Smooth muscle cell (in vitro differentiated cells): ENCODE measurements around the gene F2RL3. TPM values are rescaled to one million over a fixed set of nuclear protein-coding genes. Genes with fewer than 3 reads are reported as not detected.

Experiments used
- DNase-seq: peaks from one replicate; lab custom pipeline; 2025; ENCODE audit not compliant: unreplicated experiment; lab: John Stamatoyannopoulos, UW
- H2AFZ ChIP-seq: fragments of 200-600 bp; sonication (generic); 2 replicates; pipeline ENCODE4 v1.6.0; 2016; ENCODE audit warnings: antibody characterized with exemption, low read depth, mild to moderate bottlenecking
- H3F3A ChIP-seq: fragments of 200-600 bp; sonication (generic); 2 replicates; pipeline ENCODE4 v1.6.0; 2017; ENCODE audit warnings: antibody characterized with exemption, low read depth
- H3K27ac ChIP-seq: fragments of 200-600 bp; sonication (generic); 2 replicates; pipeline ENCODE4 v1.5.1; 2016; ENCODE audit warnings: low read depth, mild to moderate bottlenecking
- H3K27me3 ChIP-seq: fragments of 200-600 bp; sonication (generic); 2 replicates; pipeline ENCODE4 v1.6.1; 2016; ENCODE audit warnings: low read depth, mild to moderate bottlenecking
- H3K36me3 ChIP-seq: fragments of 200-600 bp; sonication (generic); 2 replicates; pipeline ENCODE4 v1.5.1; 2016; ENCODE audit warnings: low read depth
- H3K4me1 ChIP-seq: fragments of 200-600 bp; sonication (generic); 2 replicates; pipeline ENCODE4 v1.5.1; 2016; ENCODE audit warnings: low read depth
- H3K4me2 ChIP-seq: fragments of 200-600 bp; sonication (generic); 2 replicates; pipeline ENCODE4 v1.6.0; 2016; ENCODE audit warnings: mild to moderate bottlenecking
- H3K4me3 ChIP-seq: fragments of 200-600 bp; sonication (generic); 2 replicates; pipeline ENCODE4 v1.5.1; 2016; ENCODE audit warnings: mild to moderate bottlenecking
- H3K79me2 ChIP-seq: fragments of 200-600 bp; sonication (generic); 2 replicates; pipeline ENCODE4 v1.6.0; 2016; ENCODE audit warnings: low read depth, mild to moderate bottlenecking
- H3K9ac ChIP-seq: fragments of 200-600 bp; sonication (generic); 2 replicates; pipeline ENCODE4 v1.6.0; 2016; ENCODE audit warnings: low read depth
- H3K9me3 ChIP-seq: fragments of 200-600 bp; sonication (generic); replicated peaks from 2 replicates; pipeline ENCODE4 v1.5.1; 2016; ENCODE audit warnings: low read depth
- H4K20me1 ChIP-seq: fragments of 200-600 bp; sonication (generic); 2 replicates; pipeline ENCODE4 v1.6.0; 2016; ENCODE audit warnings: low read depth
- whole genome bisulfite sequencing: methylation state at CpG from one replicate; pipeline ENCODE4 v1.1.7; 2016; ENCODE audit warnings: low lambda C conversion rate; 5-methylcytosine and 5-hydroxymethylcytosine counted together
- polyA plus RNA-seq: library from polyadenylated mRNA; unstranded; fragments of >200 nt; fragmentation: Nextera tagmentation; extraction: Ambion mirVana; gene quantifications from 2 replicates; pipeline ENCODE4 v1.2.1, GENCODE V29; 2016
- total RNA-seq: library from RNA; depleted of rRNA; stranded (reverse); fragments of >200 nt; gene quantifications from 2 replicates; pipeline ENCODE4 v1.2.3, GENCODE V29; 2014
- TF ChIP-seq, protein P1 (sequence below): fragments of 200-600 bp; sonication (generic); IDR thresholded peaks from 2 replicates; pipeline ENCODE4 v1.5.1; 2017; ENCODE audit warnings: borderline replicate concordance, mild to moderate bottlenecking, antibody characterized with exemption; ENCODE audit not compliant: insufficient read depth, poor library complexity, severe bottlenecking

The F2RL3 gene
- total and polyA plus RNA-seq, 2 experiments from 2014 or later, result 0.04 to 1.2 TPM

DNA sequence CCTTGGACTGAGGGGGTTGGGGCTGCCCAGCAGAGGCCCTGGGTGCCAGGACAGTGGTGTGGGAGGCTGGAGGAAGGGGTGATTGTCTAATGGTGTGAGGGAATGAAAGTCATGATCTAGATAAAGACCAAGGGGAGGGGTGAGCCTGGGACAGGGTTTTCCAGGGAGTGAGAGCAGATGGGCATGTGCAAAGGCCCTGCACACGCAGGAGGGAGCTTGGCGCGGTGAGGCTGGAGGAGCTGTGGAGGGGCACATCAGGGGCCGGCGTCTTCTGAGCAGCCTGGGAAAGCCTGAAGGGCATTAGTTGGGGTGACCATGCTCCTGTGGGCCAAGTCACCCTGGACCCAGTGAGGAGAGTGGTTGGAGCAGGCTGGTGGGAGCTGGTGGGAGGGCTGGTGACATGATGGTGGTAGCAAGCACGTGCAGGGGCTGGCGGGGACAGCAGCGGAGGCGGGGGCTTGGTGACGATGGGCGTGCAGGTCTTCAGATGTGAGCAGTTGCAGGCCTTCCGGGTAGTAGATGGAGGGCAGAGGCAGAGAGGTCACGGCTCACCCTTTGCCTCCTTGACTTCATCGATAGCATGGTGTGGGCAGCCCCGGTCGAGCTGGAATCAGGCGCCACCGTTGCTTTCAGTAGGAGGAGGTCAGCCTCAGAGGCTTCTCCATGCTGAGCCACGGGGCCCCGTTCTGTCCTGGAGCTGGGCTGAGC, 20.2 kb upstream of the F2RL3 start:
- H2AFZ ChIP-seq, result no peak overlapping the region
- WGBS, result 95% methylated on average over 20 of the region's 20 CpGs
- H3K4me1 ChIP-seq, result no peaks in the 10 kb centered on the region
- H3F3A ChIP-seq, result no peaks in the 10 kb centered on the region
- H3K36me3 ChIP-seq, result peaks cover 5% of the 10 kb centered on the region
- TF ChIP-seq, protein P1, sequence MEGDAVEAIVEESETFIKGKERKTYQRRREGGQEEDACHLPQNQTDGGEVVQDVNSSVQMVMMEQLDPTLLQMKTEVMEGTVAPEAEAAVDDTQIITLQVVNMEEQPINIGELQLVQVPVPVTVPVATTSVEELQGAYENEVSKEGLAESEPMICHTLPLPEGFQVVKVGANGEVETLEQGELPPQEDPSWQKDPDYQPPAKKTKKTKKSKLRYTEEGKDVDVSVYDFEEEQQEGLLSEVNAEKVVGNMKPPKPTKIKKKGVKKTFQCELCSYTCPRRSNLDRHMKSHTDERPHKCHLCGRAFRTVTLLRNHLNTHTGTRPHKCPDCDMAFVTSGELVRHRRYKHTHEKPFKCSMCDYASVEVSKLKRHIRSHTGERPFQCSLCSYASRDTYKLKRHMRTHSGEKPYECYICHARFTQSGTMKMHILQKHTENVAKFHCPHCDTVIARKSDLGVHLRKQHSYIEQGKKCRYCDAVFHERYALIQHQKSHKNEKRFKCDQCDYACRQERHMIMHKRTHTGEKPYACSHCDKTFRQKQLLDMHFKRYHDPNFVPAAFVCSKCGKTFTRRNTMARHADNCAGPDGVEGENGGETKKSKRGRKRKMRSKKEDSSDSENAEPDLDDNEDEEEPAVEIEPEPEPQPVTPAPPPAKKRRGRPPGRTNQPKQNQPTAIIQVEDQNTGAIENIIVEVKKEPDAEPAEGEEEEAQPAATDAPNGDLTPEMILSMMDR, result no peak
- peaks cover 5% of the 10 kb centered on the region for H3K79me2 ChIP-seq
- no peak overlapping the region for H3K4me2 ChIP-seq
- H3K27me3 ChIP-seq, result no peaks in the 10 kb centered on the region
- no peak overlapping the region for H3K4me3 ChIP-seq
- no peak overlapping the region for H3K9ac ChIP-seq
- no peaks in the 10 kb centered on the region for H4K20me1 ChIP-seq
- no peaks in the 10 kb centered on the region for H3K9me3 ChIP-seq
- DNase-seq, result no peak
- H3K27ac ChIP-seq, result no peak overlapping the region

DNA sequence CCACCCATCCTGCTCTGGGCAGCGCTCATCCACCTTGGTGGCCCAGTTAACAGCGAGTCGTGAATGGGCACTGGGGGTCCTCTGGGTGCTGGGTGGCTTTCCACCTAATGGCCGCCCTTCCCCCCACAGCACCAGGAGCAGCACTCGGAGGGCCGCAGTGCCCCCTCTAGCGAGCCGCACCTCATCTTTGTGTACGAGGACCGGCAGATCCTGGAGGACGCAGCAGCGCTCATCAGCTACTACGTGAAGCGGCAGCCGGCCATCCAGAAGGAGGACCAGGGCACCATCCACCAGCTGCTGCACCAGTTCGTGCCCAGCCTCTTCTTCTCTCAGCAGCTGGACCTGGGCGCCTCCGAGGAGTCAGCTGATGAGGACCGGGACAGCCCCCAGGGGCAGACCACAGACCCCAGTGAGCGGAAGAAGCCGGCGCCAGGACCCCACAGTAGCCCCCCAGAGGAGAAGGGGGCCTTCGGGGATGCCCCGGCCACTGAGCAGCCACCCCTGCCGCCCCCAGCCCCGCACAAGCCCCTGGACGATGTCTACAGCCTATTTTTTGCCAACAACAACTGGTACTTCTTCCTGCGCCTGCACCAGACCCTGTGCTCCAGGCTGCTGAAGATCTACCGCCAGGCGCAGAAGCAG, 19.3 kb upstream of the F2RL3 start:
- no peaks in the 10 kb centered on the region for H3K27me3 ChIP-seq
- no peak overlapping the region for H3K4me2 ChIP-seq
- no peak overlapping the region for H3K27ac ChIP-seq
- H3K9ac ChIP-seq, result no peak overlapping the region
- over 99% methylated on average over 30 of the region's 30 CpGs for WGBS
- TF ChIP-seq, protein P1, result no peak
- no peaks in the 10 kb centered on the region for H3K9me3 ChIP-seq
- no peak for DNase-seq
- H2AFZ ChIP-seq, result no peak overlapping the region
- no peak overlapping the region for H3K4me3 ChIP-seq
- H3K36me3 ChIP-seq, result peaks cover 5% of the 10 kb centered on the region
- no peaks in the 10 kb centered on the region for H3F3A ChIP-seq
- peaks cover 1% of the 10 kb centered on the region for H4K20me1 ChIP-seq
- no peaks in the 10 kb centered on the region for H3K4me1 ChIP-seq
- H3K79me2 ChIP-seq, result peaks cover 14% of the 10 kb centered on the region

DNA sequence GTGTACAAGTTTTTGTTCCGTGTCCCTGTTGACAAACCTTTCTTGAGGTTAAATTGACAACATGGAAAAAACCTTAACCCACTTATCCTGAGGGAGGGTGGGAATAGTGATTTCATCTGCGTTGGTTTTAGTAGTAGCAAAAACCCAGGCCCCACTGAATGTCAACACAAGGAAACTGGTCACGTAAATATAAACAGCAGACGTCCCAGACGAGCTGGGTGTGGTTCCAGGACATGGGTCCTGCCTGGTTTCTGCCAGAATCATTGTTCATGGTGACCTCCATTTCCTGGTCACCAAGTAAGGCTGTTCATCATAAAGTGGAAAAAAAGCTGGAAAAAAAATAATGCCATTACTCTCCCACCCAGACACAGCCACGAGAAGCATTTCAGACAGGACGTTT, 16.9 kb upstream of the F2RL3 start:
- H3K9ac ChIP-seq, result no peak overlapping the region
- no peak overlapping the region for H2AFZ ChIP-seq
- 77% methylated on average over 7 of the region's 7 CpGs for WGBS
- H4K20me1 ChIP-seq, result peaks cover 13% of the 10 kb centered on the region
- TF ChIP-seq, protein P1, result no peak
- H3F3A ChIP-seq, result no peaks in the 10 kb centered on the region
- DNase-seq, result no peak
- H3K27me3 ChIP-seq, result no peaks in the 10 kb centered on the region
- H3K36me3 ChIP-seq, result peaks cover 5% of the 10 kb centered on the region
- no peaks in the 10 kb centered on the region for H3K4me1 ChIP-seq
- H3K4me2 ChIP-seq, result no peak overlapping the region
- no peak overlapping the region for H3K27ac ChIP-seq
- peaks cover 18% of the 10 kb centered on the region for H3K79me2 ChIP-seq
- H3K4me3 ChIP-seq, result no peak overlapping the region
- H3K9me3 ChIP-seq, result no peaks in the 10 kb centered on the region
